ENCODE results near the gene TPRG1L. TPM values are rescaled to one million over a fixed set of nuclear protein-coding genes. Genes with fewer than 3 reads are reported as not detected.

Gene TPRG1L
- total RNA-seq, 1 donor from 2014 or later: 10.6 TPM

DNA sequence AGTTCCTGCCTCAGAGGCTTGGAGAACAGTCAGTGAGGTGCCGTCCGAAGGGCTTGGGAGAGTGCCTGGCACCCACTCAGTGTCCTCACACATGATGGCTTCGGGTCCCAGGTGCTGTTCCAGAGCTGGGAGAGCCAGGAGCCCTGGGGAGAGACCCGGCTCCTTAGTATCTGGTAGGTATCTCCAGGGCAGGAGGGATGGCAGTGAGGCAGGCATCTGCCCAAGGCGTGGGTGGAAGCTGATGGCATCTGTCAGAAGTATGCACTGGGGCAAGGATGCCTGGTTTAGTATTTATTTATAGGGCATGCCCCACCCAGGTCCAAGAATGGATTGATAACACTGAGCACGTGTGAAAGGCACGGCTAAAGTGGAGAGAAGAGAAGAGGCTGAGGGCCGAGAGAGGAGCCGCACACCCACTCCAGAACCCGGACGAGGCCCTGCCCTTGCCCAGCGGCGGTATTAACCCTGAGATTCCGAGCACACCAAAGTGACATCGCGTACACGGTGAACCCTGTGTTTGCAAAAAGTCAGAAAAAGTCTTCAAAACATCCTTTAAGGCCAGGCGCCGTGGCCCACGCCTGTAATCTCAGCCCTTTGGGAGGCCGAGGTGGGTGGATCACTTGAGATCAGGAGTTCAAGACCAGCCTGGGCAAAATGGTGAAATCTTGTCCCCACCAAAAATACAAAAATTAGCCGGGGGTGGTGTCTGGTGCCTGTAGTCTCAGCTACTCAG lies 29.9 kb downstream of the TPRG1L start:
- H3K4me1 Mint-ChIP-seq: peaks cover 14% of the 10 kb centered on the region
- H2AFZ ChIP-seq (replicated peaks): no peak overlapping the region
- peaks cover 6% of the 10 kb centered on the region for H3K4me1 ChIP-seq
- H3K27ac Mint-ChIP-seq: no peak overlapping the region
- peaks cover 100% of the 10 kb centered on the region for H3K27me3 ChIP-seq
- H3K9me3 ChIP-seq (ENCODE audit: low read depth): no peaks in the 10 kb centered on the region
- H3K9ac ChIP-seq: no peak overlapping the region
- H3K9me3 Mint-ChIP-seq: peaks cover 2% of the 10 kb centered on the region
- no peak overlapping the region for H3K4me3 ChIP-seq
- TF ChIP-seq CTCF (IDR thresholded peaks at IDR 0.05) (no peak), EZH2 (IDR thresholded peaks at IDR 0.05) (peak; percentile 10)
- H3K4me2 ChIP-seq: no peak overlapping the region
- peaks cover 28% of the 10 kb centered on the region for H4K20me1 ChIP-seq (ENCODE audit: low read depth)
- peaks cover 14% of the 10 kb centered on the region for H3F3A ChIP-seq (ENCODE audit: low read depth)
- no peaks in the 10 kb centered on the region for H3K79me2 ChIP-seq (ENCODE audit: low read depth)
- H3K36me3 ChIP-seq: no peaks in the 10 kb centered on the region
- no peaks in the 10 kb centered on the region for H3K36me3 Mint-ChIP-seq
- DNase-seq (ENCODE audit: low spot score): no peak
- H3K4me3 Mint-ChIP-seq: peak overlapping the region; percentile 15
- no peak overlapping the region for H3K27ac ChIP-seq
- H3K27me3 Mint-ChIP-seq (ENCODE audit: insufficient read depth, low read depth): peaks cover 55% of the 10 kb centered on the region

DNA sequence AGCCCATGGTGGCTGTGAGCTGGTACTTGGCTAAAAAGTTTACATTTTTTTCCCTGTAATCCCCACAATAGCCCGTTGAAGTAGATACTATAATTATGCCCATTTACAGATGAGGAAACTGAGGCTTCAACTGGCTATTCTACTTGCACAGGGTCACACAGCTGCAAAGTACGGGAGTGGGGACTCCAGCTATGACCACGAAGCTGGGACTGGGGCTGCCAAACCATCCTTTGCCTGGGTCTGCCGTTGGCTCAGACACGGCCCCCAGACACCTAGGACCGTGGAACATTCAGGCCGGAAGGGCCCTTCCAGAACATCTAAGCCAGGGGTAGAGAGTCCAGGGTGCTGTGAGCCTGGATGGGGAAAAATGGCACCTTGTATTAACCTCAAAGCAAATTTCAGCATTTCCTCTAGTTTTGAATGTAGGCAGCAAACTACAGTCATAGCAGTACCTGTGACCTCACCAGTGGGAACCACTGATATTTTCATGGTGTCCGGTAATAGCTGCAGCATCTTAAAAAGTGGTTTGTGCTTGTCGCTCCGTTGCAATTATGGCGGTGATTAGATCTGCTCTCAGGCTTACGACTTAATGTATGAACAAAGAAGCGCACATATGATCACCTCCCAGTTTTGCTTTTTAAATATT lies 31.8 kb downstream of the TPRG1L start:
- peaks cover 99% of the 10 kb centered on the region for H3K27me3 ChIP-seq
- no peak overlapping the region for H3K4me3 ChIP-seq
- Mint-ChIP-seq H3K4me1 (peaks cover 7% of the 10 kb centered on the region), H3K27ac (no peak overlapping the region), H3K9me3 (no peaks in the 10 kb centered on the region), H3K4me3 (no peak overlapping the region), H3K36me3 (no peaks in the 10 kb centered on the region), H3K27me3 (ENCODE audit: insufficient read depth, low read depth) (peaks cover 42% of the 10 kb centered on the region)
- no peak overlapping the region for H3K4me2 ChIP-seq
- TF ChIP-seq CTCF (IDR thresholded peaks at IDR 0.05) (no peak), EZH2phosphoT487 (IDR thresholded peaks at IDR 0.05) (no peak), EZH2 (IDR thresholded peaks at IDR 0.05) (no peak)
- H2AFZ ChIP-seq (replicated peaks): no peak overlapping the region
- no peak overlapping the region for H3K27ac ChIP-seq
- H3K9ac ChIP-seq: no peak overlapping the region
- H3K4me1 ChIP-seq: peaks cover 6% of the 10 kb centered on the region
- peaks cover 7% of the 10 kb centered on the region for H3F3A ChIP-seq (ENCODE audit: low read depth)
- no peaks in the 10 kb centered on the region for H3K9me3 ChIP-seq (ENCODE audit: low read depth)
- H3K36me3 ChIP-seq: no peaks in the 10 kb centered on the region
- no peak for DNase-seq (ENCODE audit: low spot score)
- H4K20me1 ChIP-seq (ENCODE audit: low read depth): peaks cover 16% of the 10 kb centered on the region
- no peaks in the 10 kb centered on the region for H3K79me2 ChIP-seq (ENCODE audit: low read depth)

GRCh38 chr1:3657096-3657475 lies 32.3 kb downstream of the TPRG1L start:
- H3K36me3 ChIP-seq: no peaks in the 10 kb centered on the region
- no peak overlapping the region for H3K9ac ChIP-seq
- no peaks in the 10 kb centered on the region for H3K79me2 ChIP-seq (ENCODE audit: low read depth)
- no peak overlapping the region for H3K4me2 ChIP-seq
- no peak for DNase-seq (ENCODE audit: low spot score)
- H3K4me1 ChIP-seq: peaks cover 6% of the 10 kb centered on the region
- no peaks in the 10 kb centered on the region for H3K9me3 ChIP-seq (ENCODE audit: low read depth)
- peaks cover 97% of the 10 kb centered on the region for H3K27me3 ChIP-seq
- no peak overlapping the region for H2AFZ ChIP-seq (replicated peaks)
- H3K9me3 Mint-ChIP-seq: no peaks in the 10 kb centered on the region
- H3K27ac Mint-ChIP-seq: no peak overlapping the region
- peaks cover 7% of the 10 kb centered on the region for H3K4me1 Mint-ChIP-seq
- H4K20me1 ChIP-seq (ENCODE audit: low read depth): peaks cover 12% of the 10 kb centered on the region
- H3K36me3 Mint-ChIP-seq: no peaks in the 10 kb centered on the region
- peaks cover 7% of the 10 kb centered on the region for H3F3A ChIP-seq (ENCODE audit: low read depth)
- H3K4me3 Mint-ChIP-seq: no peak overlapping the region
- peaks cover 42% of the 10 kb centered on the region for H3K27me3 Mint-ChIP-seq (ENCODE audit: insufficient read depth, low read depth)
- TF ChIP-seq EZH2 (IDR thresholded peaks at IDR 0.05) (no peak), CTCF (IDR thresholded peaks at IDR 0.05) (no peak), EZH2phosphoT487 (IDR thresholded peaks at IDR 0.05) (no peak)
- no peak overlapping the region for H3K4me3 ChIP-seq
- H3K27ac ChIP-seq: no peak overlapping the region

Measured in neural progenitor cell (in vitro differentiated cells).